Liver (tissue), 9 donors: ENCODE results near the gene MICAL3. TPM values are rescaled to one million over a fixed set of nuclear protein-coding genes. Genes with fewer than 3 reads are reported as not detected.
"Not testable (repeated sequence)": the region's sequence is repeated elsewhere in the genome, so short reads cannot be mapped to it uniquely, and the experiment has no call there.

Experiments
- DNase-seq: peaks from one replicate; pipeline ENCODE4 v3.0.0-alpha.2; 2017; ENCODE audit warnings: low spot score
- H3K27ac ChIP-seq, 2 donors: one replicate each; pipeline ENCODE4 v1.7.0; 2013; ENCODE audit warnings: inconsistent platforms in 2 of 2, low read length in 2 of 2, control low read depth in 1 of 2, low read depth in 1 of 2, mild to moderate bottlenecking in 1 of 2
- H3K27me3 ChIP-seq, 4 donors: one replicate each; pipeline versions ENCODE4 v1.6.1 to v1.7.0; 2013; ENCODE audit warnings: low read length in 3 of 4, inconsistent platforms in 1 of 4, mild to moderate bottlenecking in 1 of 4, moderate library complexity in 1 of 4; ENCODE audit not compliant: control insufficient read depth in 4 of 4, insufficient read depth in 4 of 4
- H3K36me3 ChIP-seq, 4 donors: one replicate each; pipeline versions ENCODE4 v1.6.1 to v1.7.0; 2013; ENCODE audit warnings: low read length in 3 of 4, mild to moderate bottlenecking in 3 of 4, low read depth in 1 of 4, moderate library complexity in 1 of 4; ENCODE audit not compliant: control insufficient read depth in 4 of 4, insufficient read depth in 3 of 4
- H3K4me1 ChIP-seq, 4 donors: one replicate each; pipeline versions ENCODE4 v1.6.1 to v1.7.0; 2013; ENCODE audit warnings: low read length in 3 of 4, mild to moderate bottlenecking in 3 of 4, moderate library complexity in 1 of 4; ENCODE audit not compliant: control insufficient read depth in 4 of 4, insufficient read depth in 4 of 4
- H3K4me3 ChIP-seq, 3 donors: one replicate each; pipeline versions ENCODE4 v1.6.1 to v1.7.0; 2013; ENCODE audit warnings: low read length in 3 of 3, control low read depth in 1 of 3, low read depth in 1 of 3, mild to moderate bottlenecking in 1 of 3
- H3K9ac ChIP-seq, 2 donors: one replicate each; pipeline ENCODE4 v1.7.0; 2013; ENCODE audit warnings: low read length in 2 of 2, mild to moderate bottlenecking in 2 of 2, moderate library complexity in 2 of 2, control low read depth in 1 of 2, low read depth in 1 of 2
- H3K9me3 ChIP-seq, 4 donors: one replicate each; pipeline versions ENCODE4 v1.6.1 to v1.7.0; 2013; ENCODE audit warnings: low read length in 3 of 4; ENCODE audit not compliant: control insufficient read depth in 4 of 4
- HNF4G ChIP-seq: IDR thresholded peaks from 2 replicates; pipeline ENCODE4 v1.6.1; 2016; ENCODE audit warnings: antibody characterized with exemption
- RAD21 ChIP-seq, 2 donors: IDR thresholded peaks; 2 replicates each; pipeline ENCODE4 v1.6.1; 2016; ENCODE audit warnings: antibody characterized with exemption in 2 of 2, mild to moderate bottlenecking in 2 of 2
- YY1 ChIP-seq: IDR thresholded peaks from 2 replicates; pipeline ENCODE4 v1.6.1; 2016; ENCODE audit warnings: antibody characterized with exemption, mild to moderate bottlenecking
- WGBS: extraction: QIAGEN DNeasy Blood & Tissue Kit; methylation state at CpG from one replicate; pipeline ENCODE4 v1.1.7; 2013; 5-methylcytosine and 5-hydroxymethylcytosine counted together
- polyA plus RNA-seq, 2 donors: library from polyadenylated mRNA; stranded (reverse) in 1 of 2; unstranded in 1 of 2; fragments of 200-250 nt in 1 of 2; fragments of >200 nt in 1 of 2; fragmentation: Nextera tagmentation in 1 of 2; extraction: Ambion mirVana in 1 of 2; gene quantifications; one replicate each; pipeline versions ENCODE4 v1.2.1 to v1.2.3, GENCODE V29; 2013 to 2015
- total RNA-seq, 2 donors: library from RNA; depleted of rRNA; stranded (reverse); fragments of >200 nt; gene quantifications; one replicate each; pipeline ENCODE4 v1.2.3, GENCODE V29; 2014
- TF ChIP-seq, protein P1 (sequence below): fragments of 150-350 bp; IDR thresholded peaks from 2 replicates; pipeline ENCODE4 v1.5.1; 2017; ENCODE audit warnings: improper control_type of control experiment, low read depth, low read length; ENCODE audit not compliant: missing input control
- donor health status: healthy.
- donor health status: healthy.
- donor health status: healthy.
- donor health status: healthy.
- donor health status: healthy.

The MICAL3 gene, protein sequence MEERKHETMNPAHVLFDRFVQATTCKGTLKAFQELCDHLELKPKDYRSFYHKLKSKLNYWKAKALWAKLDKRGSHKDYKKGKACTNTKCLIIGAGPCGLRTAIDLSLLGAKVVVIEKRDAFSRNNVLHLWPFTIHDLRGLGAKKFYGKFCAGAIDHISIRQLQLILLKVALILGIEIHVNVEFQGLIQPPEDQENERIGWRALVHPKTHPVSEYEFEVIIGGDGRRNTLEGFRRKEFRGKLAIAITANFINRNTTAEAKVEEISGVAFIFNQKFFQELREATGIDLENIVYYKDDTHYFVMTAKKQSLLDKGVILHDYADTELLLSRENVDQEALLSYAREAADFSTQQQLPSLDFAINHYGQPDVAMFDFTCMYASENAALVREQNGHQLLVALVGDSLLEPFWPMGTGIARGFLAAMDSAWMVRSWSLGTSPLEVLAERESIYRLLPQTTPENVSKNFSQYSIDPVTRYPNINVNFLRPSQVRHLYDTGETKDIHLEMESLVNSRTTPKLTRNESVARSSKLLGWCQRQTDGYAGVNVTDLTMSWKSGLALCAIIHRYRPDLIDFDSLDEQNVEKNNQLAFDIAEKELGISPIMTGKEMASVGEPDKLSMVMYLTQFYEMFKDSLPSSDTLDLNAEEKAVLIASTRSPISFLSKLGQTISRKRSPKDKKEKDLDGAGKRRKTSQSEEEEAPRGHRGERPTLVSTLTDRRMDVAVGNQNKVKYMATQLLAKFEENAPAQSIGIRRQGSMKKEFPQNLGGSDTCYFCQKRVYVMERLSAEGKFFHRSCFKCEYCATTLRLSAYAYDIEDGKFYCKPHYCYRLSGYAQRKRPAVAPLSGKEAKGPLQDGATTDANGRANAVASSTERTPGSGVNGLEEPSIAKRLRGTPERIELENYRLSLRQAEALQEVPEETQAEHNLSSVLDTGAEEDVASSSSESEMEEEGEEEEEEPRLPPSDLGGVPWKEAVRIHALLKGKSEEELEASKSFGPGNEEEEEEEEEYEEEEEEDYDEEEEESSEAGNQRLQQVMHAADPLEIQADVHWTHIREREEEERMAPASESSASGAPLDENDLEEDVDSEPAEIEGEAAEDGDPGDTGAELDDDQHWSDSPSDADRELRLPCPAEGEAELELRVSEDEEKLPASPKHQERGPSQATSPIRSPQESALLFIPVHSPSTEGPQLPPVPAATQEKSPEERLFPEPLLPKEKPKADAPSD (N-terminal part only)
- total RNA-seq (10 to 100 TPM; 30.3 to 38.4 TPM), polyA plus RNA-seq (10 to 100 TPM in 1 of 2 donors, 1 to 10 TPM in 1; 6.4 to 16.5 TPM)

DNA sequence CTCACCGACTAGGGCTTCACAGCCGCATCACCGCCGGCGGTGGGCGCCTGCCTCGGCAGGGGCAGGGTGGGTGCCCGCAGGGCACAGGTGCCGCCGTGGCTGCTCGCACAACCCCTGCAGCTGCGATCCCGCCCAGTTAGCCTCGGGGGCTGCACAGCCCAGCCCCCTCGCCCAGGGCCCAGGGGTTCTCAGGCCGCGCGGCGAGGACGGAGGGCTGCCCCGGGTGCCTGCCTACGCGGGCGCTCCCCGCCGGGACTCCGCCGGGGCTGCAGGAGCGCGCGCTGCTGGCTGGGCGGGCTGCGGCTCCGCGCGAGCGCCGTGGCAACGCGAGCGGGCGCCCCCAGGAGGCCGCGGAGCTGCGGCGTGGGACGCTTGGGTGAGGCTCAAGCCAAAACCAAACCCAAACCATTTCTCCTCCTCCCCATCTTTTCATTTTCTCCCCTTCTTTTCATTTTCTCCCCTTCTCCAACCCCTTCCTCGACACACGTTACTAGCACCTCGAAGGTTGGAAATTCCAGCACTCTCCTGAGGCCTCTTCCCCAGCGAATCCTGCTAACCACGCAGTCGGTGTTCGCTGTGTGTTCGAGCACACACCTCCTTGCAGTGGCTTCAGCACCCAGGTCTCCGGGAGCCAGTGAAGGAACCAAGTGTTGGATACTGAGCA lies at the start of gene MICAL3:
Gene MICAL3, minus strand, starts transcription at position 286 of the 664 bp plus-strand sequence. CDS start 117,749 bp downstream, outside the sequence.
- no peaks in the 10 kb centered on the region for H3K9me3 ChIP-seq
- peak within 1 kb of the TSS; percentile 3 to 47 for H3K9ac ChIP-seq
- TF ChIP-seq RAD21 (IDR thresholded peaks at IDR 0.05) (peak; percentile 39 to 67), HNF4G (no peak), YY1 (no peak)
- TF ChIP-seq, protein P1, sequence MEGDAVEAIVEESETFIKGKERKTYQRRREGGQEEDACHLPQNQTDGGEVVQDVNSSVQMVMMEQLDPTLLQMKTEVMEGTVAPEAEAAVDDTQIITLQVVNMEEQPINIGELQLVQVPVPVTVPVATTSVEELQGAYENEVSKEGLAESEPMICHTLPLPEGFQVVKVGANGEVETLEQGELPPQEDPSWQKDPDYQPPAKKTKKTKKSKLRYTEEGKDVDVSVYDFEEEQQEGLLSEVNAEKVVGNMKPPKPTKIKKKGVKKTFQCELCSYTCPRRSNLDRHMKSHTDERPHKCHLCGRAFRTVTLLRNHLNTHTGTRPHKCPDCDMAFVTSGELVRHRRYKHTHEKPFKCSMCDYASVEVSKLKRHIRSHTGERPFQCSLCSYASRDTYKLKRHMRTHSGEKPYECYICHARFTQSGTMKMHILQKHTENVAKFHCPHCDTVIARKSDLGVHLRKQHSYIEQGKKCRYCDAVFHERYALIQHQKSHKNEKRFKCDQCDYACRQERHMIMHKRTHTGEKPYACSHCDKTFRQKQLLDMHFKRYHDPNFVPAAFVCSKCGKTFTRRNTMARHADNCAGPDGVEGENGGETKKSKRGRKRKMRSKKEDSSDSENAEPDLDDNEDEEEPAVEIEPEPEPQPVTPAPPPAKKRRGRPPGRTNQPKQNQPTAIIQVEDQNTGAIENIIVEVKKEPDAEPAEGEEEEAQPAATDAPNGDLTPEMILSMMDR: peak; percentile 58
- WGBS: 2% methylated on average over 56 of the region's 56 CpGs
- peak within 1 kb of the TSS; percentile 34 to 73 (median 63) for H3K4me3 ChIP-seq
- peaks cover 0 to 18% (median 15%) of the 10 kb centered on the region in 4 donors for H3K4me1 ChIP-seq
- H3K36me3 ChIP-seq: no peaks in the 10 kb centered on the region
- peak; percentile 75 for DNase-seq
- H3K27ac ChIP-seq: peak within 1 kb of the TSS; percentile 5 to 14
- no peaks in the 10 kb centered on the region for H3K27me3 ChIP-seq

GRCh38 chr22:18073927-18074326 lies 49.6 kb upstream of the MICAL3 start:
- not testable (repeated sequence) for H3K27ac ChIP-seq, H3K9ac ChIP-seq, H3K4me3 ChIP-seq, H3K36me3 ChIP-seq, H3K9me3 ChIP-seq, H3K27me3 ChIP-seq, DNase-seq
- 93% methylated on average over 4 of the region's 4 CpGs for WGBS
- peaks cover 3 to 28% (median 16%) of the 10 kb centered on the region in 4 donors for H3K4me1 ChIP-seq

DNA sequence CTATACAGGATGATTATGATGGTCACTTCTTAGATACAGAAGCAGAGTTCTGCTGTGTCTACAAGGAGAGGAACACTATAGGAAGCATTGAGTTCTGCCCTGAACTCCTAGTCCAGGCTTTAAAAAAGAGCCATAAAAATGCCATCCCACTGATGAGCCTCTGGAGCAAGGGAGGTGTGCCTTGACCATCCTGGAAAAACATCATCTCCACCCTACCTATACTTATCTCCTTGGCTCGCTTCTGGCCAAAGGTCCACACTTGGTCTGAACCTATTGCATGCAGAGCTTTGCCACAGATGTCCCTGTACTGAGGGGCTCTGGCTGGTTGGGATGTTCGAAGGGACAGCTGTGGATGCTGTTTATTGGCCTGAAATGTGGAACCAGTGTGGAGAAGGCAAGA lies 49.1 kb upstream of the MICAL3 start:
- Histone ChIP-seq H3K27ac (no peak overlapping the region), H3K9ac (no peak overlapping the region), H3K27me3 (no peaks in the 10 kb centered on the region), H3K4me3 (no peak overlapping the region), H3K9me3 (no peaks in the 10 kb centered on the region), H3K4me1 (peaks cover 0 to 24% (median 12%) of the 10 kb centered on the region in 4 donors), H3K36me3 (no peaks in the 10 kb centered on the region)
- TF ChIP-seq, protein P1: no peak
- WGBS: 96% methylated on average over 2 of the region's 2 CpGs
- no peak for DNase-seq
